OCI-LY7 (cell line): ENCODE measurements around the gene DGKB. TPM values are rescaled to one million over a fixed set of nuclear protein-coding genes. Genes with fewer than 3 reads are reported as not detected.

Experiments
- BruUV-seq: library from RNA; stranded (reverse); fragments of 400-500 nt; replicated peaks from 2 replicates; lab custom pipeline; 2021; lab: Mats Ljungman, UMichigan
- CTCF ChIA-PET: fragments of 300-600 bp; sonication (Branson Sonifier 250); formaldehyde crosslinking; loops from one replicate; lab custom pipeline; 2022; ENCODE audit warnings: antibody characterized with exemption; ENCODE audit not compliant: unreplicated experiment; lab: Charles Lee
- POLR2A ChIA-PET: fragments of 300-600 bp; sonication (Branson Sonifier 250); formaldehyde crosslinking; loops from one replicate; lab custom pipeline; 2022; ENCODE audit warnings: antibody characterized with exemption; lab: Charles Lee
- DNase-seq: peaks from one replicate; pipeline ENCODE4 v3.0.0-alpha.2; 2015; ENCODE audit warnings: low spot score
- H2AFZ ChIP-seq: fragments of 200-600 bp; sonication (generic), shearing (Covaris generic); 2 replicates; pipeline ENCODE4 v1.6.1; 2014; ENCODE audit warnings: mild to moderate bottlenecking, antibody characterized with exemption, low read length, moderate library complexity
- H3K27ac ChIP-seq: fragments of 200-600 bp; sonication (generic); 2 replicates; pipeline ENCODE4 v1.5.1; 2014; ENCODE audit warnings: mixed run types, low read depth, mild to moderate bottlenecking, moderate library complexity, low read length, inconsistent platforms; ENCODE audit not compliant: poor library complexity, severe bottlenecking
- H3K36me3 ChIP-seq: fragments of 200-600 bp; sonication (generic); 2 replicates; pipeline ENCODE4 v1.6.1; 2014; ENCODE audit warnings: mild to moderate bottlenecking, antibody characterized with exemption, low read length, moderate library complexity, mixed read lengths; ENCODE audit not compliant: insufficient read depth
- H3K4me1 ChIP-seq: fragments of 200-600 bp; sonication (generic); 2 replicates; pipeline ENCODE4 v1.5.1; 2014; ENCODE audit warnings: mild to moderate bottlenecking, low read length; ENCODE audit not compliant: insufficient read depth, poor library complexity, severe bottlenecking
- H3K4me2 ChIP-seq: fragments of 200-600 bp; sonication (generic); 2 replicates; pipeline ENCODE4 v1.6.1; 2014; ENCODE audit warnings: mild to moderate bottlenecking, low read length
- H3K4me3 ChIP-seq: fragments of 200-600 bp; sonication (generic); 2 replicates; pipeline ENCODE4 v1.5.1; 2014; ENCODE audit warnings: mild to moderate bottlenecking, low read depth, low read length; ENCODE audit not compliant: poor library complexity, severe bottlenecking
- H3K79me2 ChIP-seq: fragments of 200-600 bp; sonication (generic); 2 replicates; pipeline ENCODE4 v1.6.1; 2016; ENCODE audit warnings: low read depth, mild to moderate bottlenecking, low read length, moderate library complexity, mixed read lengths; ENCODE audit not compliant: insufficient read depth
- H3K9me2 ChIP-seq: fragments of 200-600 bp; sonication (generic); 2 replicates; pipeline ENCODE4 v1.6.1; 2016; ENCODE audit warnings: mild to moderate bottlenecking, low read length, mixed read lengths; ENCODE audit not compliant: insufficient read depth
- H3K9me3 ChIP-seq: fragments of 200-600 bp; sonication (generic); 2 replicates; pipeline ENCODE4 v1.6.1; 2014; ENCODE audit warnings: mild to moderate bottlenecking, mixed run types, low read length, mixed read lengths
- H4K20me1 ChIP-seq: fragments of 200-600 bp; sonication (generic); 2 replicates; pipeline ENCODE4 v1.6.1; 2014; ENCODE audit warnings: mild to moderate bottlenecking, antibody characterized with exemption, low read length, moderate library complexity, mixed read lengths; ENCODE audit not compliant: insufficient read depth
- EZH2phosphoT487 ChIP-seq: fragments of 200-600 bp; sonication (generic); IDR thresholded peaks from 2 replicates; pipeline ENCODE4 v1.6.1; 2018; ENCODE audit warnings: low read depth, borderline replicate concordance, mild to moderate bottlenecking, mixed run types, antibody characterized with exemption, low read length, moderate library complexity, mixed read lengths
- intact Hi-C: fragments of 100-400 bp; cut with micrococcal nuclease; formaldehyde crosslinking; loops from one replicate; pipeline ENCODE4 v1.10.0; 2022; ENCODE audit not compliant: unreplicated experiment
- total RNA-seq, 2 experiments: library from RNA; depleted of rRNA in 1 of 2; stranded (reverse); fragments of >200 nt in 1 of 2; shearing (Covaris generic) in 1 of 2; gene quantifications; 2 replicates each; pipeline ENCODE4 v1.2.3, GENCODE V29; 2014 to 2022
- TF ChIP-seq, protein P1 (sequence below): fragments of 200-600 bp; sonication (generic); conservative IDR thresholded peaks from 2 replicates; pipeline ENCODE4 v1.5.1; 2014; ENCODE audit warnings: mild to moderate bottlenecking, antibody characterized with exemption, low read length, moderate library complexity, mixed read lengths

The DGKB gene
- total RNA-seq, 2 experiments from 2014 or later: not detected

DNA sequence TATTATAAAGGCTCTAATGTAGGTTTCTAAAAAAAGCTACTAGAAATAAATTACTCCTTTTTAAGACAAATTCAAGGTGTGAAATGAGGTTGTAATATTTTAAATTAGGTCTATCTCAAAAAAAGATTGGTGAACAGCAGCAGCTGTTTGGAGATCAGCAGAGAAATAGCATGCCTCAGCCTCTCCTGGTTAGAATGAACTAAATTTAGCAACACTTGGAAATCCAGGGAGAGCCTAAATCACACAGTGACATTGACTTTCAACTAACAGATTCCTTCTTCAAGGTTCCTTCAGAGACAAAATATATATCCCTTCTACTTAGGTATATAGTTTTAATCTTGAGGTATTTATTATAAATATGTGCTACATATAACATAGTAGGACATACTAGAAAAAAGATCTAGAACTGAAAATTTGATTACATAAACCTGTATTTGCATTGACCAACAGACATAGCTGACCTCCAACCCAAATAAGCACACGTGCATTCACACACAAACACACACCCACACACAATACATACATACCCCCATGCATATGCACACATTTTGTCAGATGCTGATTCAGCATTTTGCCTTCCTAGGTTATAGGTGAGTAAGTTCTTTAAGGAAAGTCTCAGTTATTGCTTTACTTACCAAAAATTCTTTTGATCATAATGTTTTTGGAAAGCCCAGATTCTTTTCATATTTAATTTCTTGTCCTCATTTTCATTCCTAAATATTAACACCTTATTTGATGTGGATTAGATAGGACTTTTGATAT is 47.3 kb downstream of the DGKB start:
- Histone ChIP-seq H4K20me1 (no peaks in the 10 kb centered on the region), H3K9me2 (no peaks in the 10 kb centered on the region), H3K79me2 (no peaks in the 10 kb centered on the region), H3K9me3 (no peaks in the 10 kb centered on the region; the same call in 1 of the 2 replicates), H3K36me3 (no peaks in the 10 kb centered on the region), H3K4me1 (no peaks in the 10 kb centered on the region), H3K4me3 (no peak overlapping the region), H2AFZ (no peak overlapping the region), H3K4me2 (no peak overlapping the region), H3K27ac (no peak overlapping the region)
- ChIA-PET CTCF (no interaction called here), POLR2A (no interaction called here)
- no TSS peak for BruUV-seq
- DNase-seq: no peak
- intact Hi-C loops: no loop called here
- TF ChIP-seq EZH2phosphoT487: no peak
- TF ChIP-seq, protein P1, sequence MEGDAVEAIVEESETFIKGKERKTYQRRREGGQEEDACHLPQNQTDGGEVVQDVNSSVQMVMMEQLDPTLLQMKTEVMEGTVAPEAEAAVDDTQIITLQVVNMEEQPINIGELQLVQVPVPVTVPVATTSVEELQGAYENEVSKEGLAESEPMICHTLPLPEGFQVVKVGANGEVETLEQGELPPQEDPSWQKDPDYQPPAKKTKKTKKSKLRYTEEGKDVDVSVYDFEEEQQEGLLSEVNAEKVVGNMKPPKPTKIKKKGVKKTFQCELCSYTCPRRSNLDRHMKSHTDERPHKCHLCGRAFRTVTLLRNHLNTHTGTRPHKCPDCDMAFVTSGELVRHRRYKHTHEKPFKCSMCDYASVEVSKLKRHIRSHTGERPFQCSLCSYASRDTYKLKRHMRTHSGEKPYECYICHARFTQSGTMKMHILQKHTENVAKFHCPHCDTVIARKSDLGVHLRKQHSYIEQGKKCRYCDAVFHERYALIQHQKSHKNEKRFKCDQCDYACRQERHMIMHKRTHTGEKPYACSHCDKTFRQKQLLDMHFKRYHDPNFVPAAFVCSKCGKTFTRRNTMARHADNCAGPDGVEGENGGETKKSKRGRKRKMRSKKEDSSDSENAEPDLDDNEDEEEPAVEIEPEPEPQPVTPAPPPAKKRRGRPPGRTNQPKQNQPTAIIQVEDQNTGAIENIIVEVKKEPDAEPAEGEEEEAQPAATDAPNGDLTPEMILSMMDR: no peak

DNA sequence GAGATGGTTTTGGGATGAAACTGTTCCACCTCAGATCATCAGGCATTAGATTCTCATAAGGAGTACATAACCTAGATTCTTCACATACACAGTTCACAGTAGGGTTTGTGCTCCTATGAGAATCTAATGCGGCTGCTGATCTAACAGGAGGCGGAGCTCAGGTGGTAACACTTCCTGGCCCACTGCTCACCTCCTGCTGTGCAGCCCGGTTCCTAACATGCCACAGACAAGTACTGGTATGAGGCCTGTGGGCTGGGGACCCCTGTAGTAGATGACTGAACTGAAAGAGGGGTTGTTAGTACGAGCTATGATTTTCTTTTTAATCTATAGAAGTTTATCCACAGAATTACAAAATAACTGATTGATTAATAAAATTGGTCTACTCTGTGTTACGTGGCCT is 48.1 kb downstream of the DGKB start:
- no peaks in the 10 kb centered on the region; the same call in 1 of the 2 replicates for H3K9me3 ChIP-seq
- no peaks in the 10 kb centered on the region for H3K4me1 ChIP-seq
- ChIA-PET CTCF (no interaction called here), POLR2A (no interaction called here)
- TF ChIP-seq, protein P1: no peak
- TF ChIP-seq EZH2phosphoT487: no peak
- no peaks in the 10 kb centered on the region for H3K36me3 ChIP-seq
- H3K4me3 ChIP-seq: no peak overlapping the region
- intact Hi-C loops: no loop called here
- no peak overlapping the region for H2AFZ ChIP-seq
- no peak overlapping the region for H3K4me2 ChIP-seq
- H4K20me1 ChIP-seq: no peaks in the 10 kb centered on the region
- BruUV-seq: no TSS peak
- no peaks in the 10 kb centered on the region for H3K79me2 ChIP-seq
- DNase-seq: no peak
- H3K9me2 ChIP-seq: no peaks in the 10 kb centered on the region
- no peak overlapping the region for H3K27ac ChIP-seq

GRCh38 chr7:14851610-14852009 is 50.9 kb downstream of the DGKB start:
- H4K20me1 ChIP-seq: no peaks in the 10 kb centered on the region
- no peak overlapping the region for H3K4me2 ChIP-seq
- no peak overlapping the region for H3K27ac ChIP-seq
- H3K36me3 ChIP-seq: no peaks in the 10 kb centered on the region
- H3K4me1 ChIP-seq: no peaks in the 10 kb centered on the region
- H3K9me3 ChIP-seq: no peaks in the 10 kb centered on the region; the same call in 1 of the 2 replicates
- no peak for TF ChIP-seq EZH2phosphoT487
- TF ChIP-seq, protein P1: no peak
- no peak overlapping the region for H3K4me3 ChIP-seq
- no peak for DNase-seq
- no peak overlapping the region for H2AFZ ChIP-seq
- no TSS peak for BruUV-seq
- ChIA-PET CTCF (no interaction called here), POLR2A (interaction anchor here (0.6 kb wide), 1 partner anchor 1153 kb away, joined by 3 read pairs; no protein-coding TSS in a partner anchor)
- no peaks in the 10 kb centered on the region for H3K79me2 ChIP-seq
- intact Hi-C loops: no loop called here
- no peaks in the 10 kb centered on the region for H3K9me2 ChIP-seq
